H9 (cell line): ENCODE results near the gene FBLN2. TPM values are rescaled to one million over a fixed set of nuclear protein-coding genes. Genes with fewer than 3 reads are reported as not detected.

ENCODE experiments used
- DNase-seq: peaks from one replicate; pipeline ENCODE4 v3.0.0-alpha.2; 2017
- H2AFZ ChIP-seq: one replicate; pipeline ENCODE4 v1.6.1; 2013; ENCODE audit warnings: mild to moderate bottlenecking, low read length, control low read depth, moderate library complexity
- H2AK5ac ChIP-seq: 2 replicates; pipeline ENCODE4 v1.6.1; 2013; ENCODE audit warnings: low read length, control low read depth, mixed read lengths; ENCODE audit not compliant: insufficient read length
- H2BK120ac ChIP-seq: one replicate; pipeline ENCODE4 v1.6.1; 2013; ENCODE audit warnings: low read depth, mild to moderate bottlenecking, low read length, control low read depth, inconsistent platforms; ENCODE audit not compliant: poor library complexity, severe bottlenecking
- H2BK12ac ChIP-seq: 2 replicates; pipeline ENCODE4 v1.6.1; 2013; ENCODE audit warnings: low read length, control low read depth, mixed read lengths, low read depth; ENCODE audit not compliant: insufficient read length
- H2BK15ac ChIP-seq: 2 replicates; pipeline ENCODE4 v1.6.1; 2013; ENCODE audit warnings: low read depth, low read length, control low read depth
- H2BK20ac ChIP-seq: one replicate; pipeline ENCODE4 v1.6.1; 2013; ENCODE audit warnings: low read depth, mild to moderate bottlenecking, low read length, control low read depth, inconsistent platforms; ENCODE audit not compliant: poor library complexity, severe bottlenecking
- H2BK5ac ChIP-seq: 2 replicates; pipeline ENCODE4 v1.6.1; 2013; ENCODE audit warnings: low read length, control low read depth, mixed read lengths; ENCODE audit not compliant: insufficient read length
- H3K14ac ChIP-seq: 2 replicates; pipeline ENCODE4 v1.6.1; 2013; ENCODE audit warnings: low read length, control low read depth; ENCODE audit not compliant: insufficient read depth
- H3K18ac ChIP-seq: 2 replicates; pipeline ENCODE4 v1.6.1; 2013; ENCODE audit warnings: low read depth, mild to moderate bottlenecking, mixed read lengths, low read length, control low read depth; ENCODE audit not compliant: insufficient read length
- H3K23ac ChIP-seq: 2 replicates; pipeline ENCODE4 v1.6.1; 2013; ENCODE audit warnings: low read length, control low read depth, mixed read lengths, low read depth; ENCODE audit not compliant: insufficient read length
- H3K23me2 ChIP-seq: 2 replicates; pipeline ENCODE4 v1.6.1; 2013; ENCODE audit warnings: low read depth, mild to moderate bottlenecking, mixed read lengths, low read length, control low read depth; ENCODE audit not compliant: insufficient read length, poor library complexity, severe bottlenecking
- H3K27ac ChIP-seq: 2 replicates; pipeline ENCODE4 v1.5.1; 2013; ENCODE audit warnings: low read length, control low read depth, mixed read lengths, low read depth; ENCODE audit not compliant: insufficient read length
- H3K27me3 ChIP-seq: 2 replicates; pipeline ENCODE4 v1.6.1; 2013; ENCODE audit warnings: low read length, control low read depth, inconsistent platforms; ENCODE audit not compliant: insufficient read depth
- H3K4ac ChIP-seq: 2 replicates; pipeline ENCODE4 v1.6.1; 2013; ENCODE audit warnings: low read depth, mild to moderate bottlenecking, control low read depth, inconsistent platforms, low read length, moderate library complexity
- H3K4me1 ChIP-seq: 2 replicates; pipeline ENCODE4 v1.6.1; 2013; ENCODE audit warnings: low read length, control low read depth, inconsistent platforms; ENCODE audit not compliant: insufficient read depth
- H3K4me2 ChIP-seq: 2 replicates; pipeline ENCODE4 v1.6.1; 2013; ENCODE audit warnings: low read length, control low read depth, mixed read lengths; ENCODE audit not compliant: insufficient read length, insufficient read depth
- H3K56ac ChIP-seq: 2 replicates; pipeline ENCODE4 v1.6.1; 2013; ENCODE audit warnings: low read depth, mild to moderate bottlenecking, mixed read lengths, low read length, control low read depth; ENCODE audit not compliant: insufficient read length
- H3K79me1 ChIP-seq: 2 replicates; pipeline ENCODE4 v1.6.1; 2013; ENCODE audit warnings: low read depth, mild to moderate bottlenecking, moderate library complexity, low read length, control low read depth, inconsistent platforms; ENCODE audit not compliant: insufficient read depth, poor library complexity, severe bottlenecking
- H3K79me2 ChIP-seq: 2 replicates; pipeline ENCODE4 v1.6.1; 2013; ENCODE audit warnings: low read length, control low read depth, inconsistent platforms; ENCODE audit not compliant: insufficient read depth
- H3K9ac ChIP-seq: 2 replicates; pipeline ENCODE4 v1.6.1; 2013; ENCODE audit warnings: low read length, control low read depth, mixed read lengths; ENCODE audit not compliant: insufficient read length; ENCODE audit errors: extremely low read depth
- H3K9me3 ChIP-seq: one replicate; pipeline ENCODE4 v1.6.1; 2013; ENCODE audit warnings: low read depth, low read length, inconsistent platforms; ENCODE audit not compliant: control insufficient read depth
- H3T11ph ChIP-seq: one replicate; pipeline ENCODE4 v1.6.1; 2013; ENCODE audit warnings: mild to moderate bottlenecking, low read length, control low read depth, inconsistent platforms
- H4K20me1 ChIP-seq: one replicate; pipeline ENCODE4 v1.6.1; 2013; ENCODE audit not compliant: control insufficient read depth, insufficient read length, insufficient read depth
- H4K5ac ChIP-seq: 2 replicates; pipeline ENCODE4 v1.6.1; 2013; ENCODE audit warnings: low read depth, mild to moderate bottlenecking, mixed read lengths, low read length, control low read depth; ENCODE audit not compliant: insufficient read length
- H4K8ac ChIP-seq: replicated peaks from 2 replicates; pipeline ENCODE4 v1.6.1; 2013; ENCODE audit warnings: low read length, control low read depth, mixed read lengths, low read depth; ENCODE audit not compliant: insufficient read length
- H4K91ac ChIP-seq: 2 replicates; pipeline ENCODE4 v1.6.1; 2013; ENCODE audit warnings: low read depth, mild to moderate bottlenecking, moderate library complexity, mixed read lengths, low read length, control low read depth; ENCODE audit not compliant: insufficient read length
- H3K27ac Mint-ChIP-seq, 3 experiments: 2 replicates in 2 of 3; 3 replicates in 1 of 3; pipeline ENCODE4 v1.8.0; 2020 to 2021; ENCODE audit warnings: mixed read lengths in 3 of 3, mild to moderate bottlenecking in 1 of 3, moderate library complexity in 1 of 3
- H3K27me3 Mint-ChIP-seq: 2 replicates; pipeline ENCODE4 v1.8.0; 2021; ENCODE audit warnings: low read depth, mild to moderate bottlenecking, moderate library complexity, mixed read lengths
- H3K36me3 Mint-ChIP-seq, 3 experiments: 2 replicates in 2 of 3; 3 replicates in 1 of 3; pipeline ENCODE4 v1.8.0; 2020 to 2021; ENCODE audit warnings: low read depth in 3 of 3, mixed read lengths in 3 of 3; ENCODE audit not compliant: insufficient read depth in 1 of 3
- H3K4me1 Mint-ChIP-seq, 2 experiments: 2 replicates each; pipeline ENCODE4 v1.8.0; 2020; ENCODE audit warnings: mixed read lengths in 2 of 2
- H3K4me3 Mint-ChIP-seq, 2 experiments: 2 replicates in 1 of 2; 3 replicates in 1 of 2; pipeline ENCODE4 v1.8.0; 2020 to 2021; ENCODE audit warnings: mild to moderate bottlenecking in 2 of 2, mixed read lengths in 2 of 2, moderate library complexity in 1 of 2
- H3K9me3 Mint-ChIP-seq, 2 experiments: 2 replicates in 1 of 2; 3 replicates in 1 of 2; pipeline ENCODE4 v1.8.0; 2020; ENCODE audit warnings: mild to moderate bottlenecking in 2 of 2, mixed read lengths in 2 of 2, moderate library complexity in 1 of 2
- CTCF ChIP-seq: fragments of 200-600 bp; sonication (generic); conservative IDR thresholded peaks from 3 replicates; pipeline ENCODE4 v1.8.0; 2021; ENCODE audit warnings: antibody characterized with exemption, mild to moderate bottlenecking
- WGBS: extraction: QIAGEN DNeasy Blood & Tissue Kit; methylation state at CpG from one replicate; pipeline ENCODE4 v1.1.7; 2013; ENCODE audit warnings: missing lambda C conversion rate, low lambda C conversion rate, mixed read lengths; ENCODE audit not compliant: insufficient read length; ENCODE audit errors: extremely low coverage; 5-methylcytosine and 5-hydroxymethylcytosine counted together
- total RNA-seq: library from RNA; stranded (reverse); gene quantifications from 2 replicates; pipeline ENCODE4 v1.2.1, GENCODE V29; 2021

FBLN2 gene
- total RNA-seq, 1 experiment from 2014 or later: 11.8 TPM

- H3K9ac ChIP-seq: no peak overlapping the region
- no peak overlapping the region for H3K4me2 ChIP-seq
- H4K8ac ChIP-seq: no peak overlapping the region
- H4K91ac ChIP-seq: no peak overlapping the region
- H3K4ac ChIP-seq: no peak overlapping the region
- no peak overlapping the region for H4K5ac ChIP-seq
- no peaks in the 10 kb centered on the region for H3K23me2 ChIP-seq
- no peak overlapping the region for H3T11ph ChIP-seq
- no peak overlapping the region for H2AK5ac ChIP-seq
- H3K23ac ChIP-seq: no peak overlapping the region
- H3K27me3 Mint-ChIP-seq: peaks cover 3% of the 10 kb centered on the region; the same call in 1 of the 2 replicates
- no peak overlapping the region for H2BK12ac ChIP-seq
- H3K27me3 ChIP-seq: no peaks in the 10 kb centered on the region
- no peaks in the 10 kb centered on the region for H3K79me2 ChIP-seq
- no peaks in the 10 kb centered on the region for H3K9me3 ChIP-seq
- H3K4me1 ChIP-seq: no peaks in the 10 kb centered on the region; the same call in 1 of the 2 replicates
- no peak overlapping the region for H3K14ac ChIP-seq
- H3K36me3 Mint-ChIP-seq: peaks cover 0 to 2% (median 0%) of the 10 kb centered on the region in 3 experiments; a peak in 5 of 7 replicates
- no peak overlapping the region for H3K27ac ChIP-seq
- TF ChIP-seq CTCF: no peak
- H2BK120ac ChIP-seq: no peak overlapping the region
- peaks cover 12 to 24% of the 10 kb centered on the region in 2 experiments for H3K4me1 Mint-ChIP-seq
- H2AFZ ChIP-seq: no peak overlapping the region
- H3K56ac ChIP-seq: no peak overlapping the region
- no peak overlapping the region for H2BK5ac ChIP-seq
- no peak overlapping the region for H3K27ac Mint-ChIP-seq
- no peak overlapping the region for H3K18ac ChIP-seq
- DNase-seq: no peak
- no peak overlapping the region for H2BK15ac ChIP-seq
- no peak overlapping the region for H3K4me3 Mint-ChIP-seq
- no peaks in the 10 kb centered on the region for H3K79me1 ChIP-seq
- H4K20me1 ChIP-seq: no peaks in the 10 kb centered on the region
- no CpG with 5 or more reads among the region's 5 CpGs for WGBS
- peaks cover 6 to 15% of the 10 kb centered on the region in 2 experiments for H3K9me3 Mint-ChIP-seq
- H2BK20ac ChIP-seq: no peak overlapping the region
These were observed 26.7 kb upstream of the FBLN2 start for GRCh38 chr3:13522236-13522635.
